CD14-positive monocyte (primary cell): ENCODE results near the gene OR1F1. TPM values are rescaled to one million over a fixed set of nuclear protein-coding genes. Genes with fewer than 3 reads are reported as not detected.
"Not testable (repeated sequence)": the region's sequence is repeated elsewhere in the genome, so short reads cannot be mapped to it uniquely, and the experiment has no call there.

Experiments
- DNase-seq, 3 donors: peaks; one replicate each; pipeline ENCODE4 v3.0.0-alpha.2; 2011 to 2022
- H2AFZ ChIP-seq: 2 replicates; pipeline ENCODE4 v1.6.0; 2012; ENCODE audit warnings: mild to moderate bottlenecking, low read depth, low read length, inconsistent platforms; ENCODE audit not compliant: insufficient read depth, poor library complexity, severe bottlenecking
- H3K27ac ChIP-seq, 2 donors: 1 replicate in 1 of 2; 2 replicates in 1 of 2; pipeline ENCODE4 v1.5.1; 2012 to 2013; ENCODE audit warnings: low read length in 2 of 2, control low read depth in 1 of 2, inconsistent platforms in 1 of 2, low read depth in 1 of 2, mild to moderate bottlenecking in 1 of 2
- H3K27me3 ChIP-seq, 2 donors: one replicate each; pipeline versions ENCODE4 v1.6.0 to v1.6.1; 2011 to 2013; ENCODE audit warnings: low read length in 2 of 2; ENCODE audit not compliant: control insufficient read depth in 2 of 2, insufficient read depth in 2 of 2
- H3K36me3 ChIP-seq, 2 donors: replicated peaks in 1 of 2; 1 replicate in 1 of 2; 2 replicates in 1 of 2; pipeline versions ENCODE4 v1.5.1 to v1.6.1; 2012 to 2013; ENCODE audit warnings: low read length in 2 of 2, control low read depth in 1 of 2, inconsistent platforms in 1 of 2, mild to moderate bottlenecking in 1 of 2; ENCODE audit not compliant: insufficient read depth in 2 of 2, control insufficient read depth in 1 of 2
- H3K4me1 ChIP-seq, 2 donors: 1 replicate in 1 of 2; 2 replicates in 1 of 2; pipeline versions ENCODE4 v1.5.1 to v1.6.1; 2012 to 2013; ENCODE audit warnings: low read length in 2 of 2, control low read depth in 1 of 2, inconsistent platforms in 1 of 2, mild to moderate bottlenecking in 1 of 2, moderate library complexity in 1 of 2; ENCODE audit not compliant: insufficient read depth in 2 of 2, control insufficient read depth in 1 of 2
- H3K4me2 ChIP-seq: replicated peaks from 2 replicates; pipeline ENCODE3; 2012; ENCODE audit warnings: low read length, moderate library complexity, mild to moderate bottlenecking; ENCODE audit not compliant: poor library complexity, severe bottlenecking; ENCODE audit errors: extremely low read depth
- H3K4me3 ChIP-seq, 3 experiments: fragments of 200-600 bp in 1 of 3; sonication (generic) in 1 of 3; replicated peaks in 1 of 3; 1 replicate in 2 of 3; 2 replicates in 1 of 3; pipeline ENCODE4 v1.5.1; 2011 to 2013; ENCODE audit warnings: low read length in 3 of 3, mild to moderate bottlenecking in 3 of 3, control low read depth in 2 of 3, low read depth in 2 of 3, inconsistent platforms in 1 of 3, moderate library complexity in 1 of 3
- H3K79me2 ChIP-seq: 2 replicates; pipeline ENCODE4 v1.6.0; 2012; ENCODE audit warnings: mild to moderate bottlenecking, control low read depth, inconsistent platforms, low read length, moderate library complexity; ENCODE audit not compliant: insufficient read depth
- H3K9ac ChIP-seq: 2 replicates; pipeline ENCODE4 v1.6.0; 2017; ENCODE audit warnings: low read length, mild to moderate bottlenecking; ENCODE audit not compliant: insufficient read depth, poor library complexity, severe bottlenecking
- H3K9me3 ChIP-seq, 2 donors: replicated peaks in 1 of 2; 1 replicate in 1 of 2; 2 replicates in 1 of 2; pipeline versions ENCODE4 v1.5.1 to v1.6.1; 2012 to 2013; ENCODE audit warnings: low read length in 2 of 2, control low read depth in 1 of 2; ENCODE audit not compliant: control insufficient read depth in 1 of 2, insufficient read depth in 1 of 2
- H4K20me1 ChIP-seq: 2 replicates; pipeline ENCODE4 v1.6.0; 2012; ENCODE audit warnings: mild to moderate bottlenecking, low read length, control low read depth, moderate library complexity; ENCODE audit not compliant: insufficient read depth
- H3K27ac Mint-ChIP-seq, 7 donors: one replicate each; pipeline ENCODE4 v1.8.0; 2020; ENCODE audit warnings: mild to moderate bottlenecking in 7 of 7, mixed read lengths in 7 of 7, moderate library complexity in 6 of 7, inconsistent platforms in 2 of 7
- H3K27me3 Mint-ChIP-seq, 3 donors: one replicate each; pipeline ENCODE4 v1.8.0; 2021 to 2022; ENCODE audit warnings: low read depth in 3 of 3, mild to moderate bottlenecking in 3 of 3, mixed read lengths in 3 of 3, moderate library complexity in 3 of 3, inconsistent platforms in 1 of 3
- H3K36me3 Mint-ChIP-seq, 2 donors: one replicate each; pipeline ENCODE4 v1.8.0; 2020; ENCODE audit warnings: mixed read lengths in 2 of 2, inconsistent platforms in 1 of 2, mild to moderate bottlenecking in 1 of 2
- H3K4me1 Mint-ChIP-seq: one replicate; pipeline ENCODE4 v1.8.0; 2020; ENCODE audit warnings: mild to moderate bottlenecking, mixed read lengths
- H3K4me3 Mint-ChIP-seq, 2 donors: one replicate each; pipeline ENCODE4 v1.8.0; 2020; ENCODE audit warnings: mild to moderate bottlenecking in 2 of 2, mixed read lengths in 2 of 2, moderate library complexity in 1 of 2
- H3K9me3 Mint-ChIP-seq, 7 donors: one replicate each; pipeline ENCODE4 v1.8.0; 2020 to 2022; ENCODE audit warnings: mixed read lengths in 7 of 7, mild to moderate bottlenecking in 6 of 7, moderate library complexity in 6 of 7, inconsistent platforms in 2 of 7
- WGBS: methylation state at CpG from one replicate; pipeline ENCODE4 v1.1.5; 2013; ENCODE audit warnings: missing lambda C conversion rate; ENCODE audit not compliant: insufficient coverage; 5-methylcytosine and 5-hydroxymethylcytosine counted together
- intact Hi-C, 2 donors: fragments of 100-400 bp; cut with micrococcal nuclease; formaldehyde crosslinking; loops; one replicate each; pipeline versions ENCODE4 v1.15.0 to v1.15.1; 2023
- polyA plus RNA-seq, 3 donors: library from polyadenylated mRNA; depleted of rRNA in 1 of 3; unstranded in 2 of 3; stranded (reverse) in 1 of 3; fragments of 300-500 nt in 2 of 3; fragments of >200 nt in 1 of 3; fragmentation: Illumina TruSeq in 2 of 3; gene quantifications; 1 replicate in 2 of 3; 2 replicates in 1 of 3; pipeline ENCODE4 v1.2.3, GENCODE V29; 2012 to 2021
- TF ChIP-seq, protein P1 (sequence below): fragments of 200-600 bp; IDR thresholded peaks from one replicate; pipeline ENCODE4 v1.8.0; 2022; ENCODE audit warnings: antibody characterized with exemption, mild to moderate bottlenecking

Gene OR1F1
- polyA plus RNA-seq, 3 donors: not detected

DNA sequence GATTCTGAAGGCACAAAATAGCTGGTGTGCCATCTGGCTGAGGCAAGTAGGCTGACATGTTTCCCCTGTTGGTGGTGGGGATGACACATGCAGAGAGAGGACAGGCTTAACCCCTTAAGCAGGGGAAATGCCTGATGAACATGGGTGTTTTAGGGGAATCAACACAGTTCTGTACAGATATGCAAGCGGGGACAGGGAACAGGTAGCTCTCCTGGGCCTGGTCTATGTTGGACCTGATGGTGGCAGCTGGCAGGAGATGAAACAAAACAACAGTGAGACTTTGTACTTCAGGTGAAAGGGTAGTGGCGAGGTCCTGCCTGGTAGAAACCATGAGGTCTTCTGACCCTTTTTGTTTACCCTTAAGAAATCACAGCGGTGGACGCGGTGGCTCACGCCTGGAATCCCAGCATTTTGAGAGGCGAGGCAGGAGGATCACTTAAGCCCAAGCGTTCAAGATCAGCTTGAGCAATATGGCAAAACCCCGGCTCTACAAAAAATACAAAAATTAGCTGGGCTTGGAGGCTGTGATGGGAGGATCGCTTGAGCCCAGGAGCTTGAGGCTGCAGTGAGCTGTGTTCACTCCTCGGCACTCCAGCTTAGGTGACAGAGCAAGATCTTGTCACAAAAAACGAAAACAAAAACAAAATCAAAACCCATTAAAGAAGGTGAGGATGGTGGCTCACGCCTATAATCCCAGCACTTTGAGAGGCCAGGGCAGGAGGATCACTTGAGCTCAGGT is 10.5 kb downstream of the OR1F1 start:
- no peaks in the 10 kb centered on the region for H4K20me1 ChIP-seq

DNA sequence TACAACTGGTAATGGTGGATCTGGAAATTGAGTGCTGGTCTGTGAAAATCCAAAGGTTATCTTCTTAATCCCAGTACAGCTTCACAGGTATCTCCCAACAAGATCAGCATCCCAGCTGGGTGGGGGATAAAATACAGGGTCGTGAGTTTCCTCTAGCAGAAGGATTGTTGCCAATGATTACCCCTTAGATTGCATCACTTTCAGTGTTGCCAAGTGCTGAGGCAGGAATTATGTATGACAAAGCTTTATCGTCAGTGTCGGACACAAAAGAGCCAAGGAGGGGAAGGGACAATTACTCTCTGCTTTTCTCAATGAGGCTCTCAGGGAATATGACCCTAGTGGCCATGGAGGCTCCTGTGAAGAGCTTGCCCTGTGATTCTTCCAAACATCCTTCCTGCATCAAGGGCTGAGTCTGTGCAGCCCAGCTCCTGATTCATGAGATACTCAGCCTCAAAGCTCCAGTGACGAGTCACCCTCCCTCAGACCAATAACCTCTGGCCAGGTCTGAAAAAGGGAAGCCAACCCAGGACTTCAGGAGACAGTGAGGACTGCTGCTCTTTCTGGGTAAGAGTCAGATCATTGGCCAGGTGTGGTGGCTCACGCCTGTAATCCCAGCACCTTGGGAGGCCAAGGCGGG is 15.0 kb downstream of the OR1F1 start:
- no peak overlapping the region for H2AFZ ChIP-seq
- no peak overlapping the region for H3K9ac ChIP-seq
- H3K4me2 ChIP-seq: no peak overlapping the region
- peak in 1 of 3 donors; percentile 21 for DNase-seq
- TF ChIP-seq, protein P1, sequence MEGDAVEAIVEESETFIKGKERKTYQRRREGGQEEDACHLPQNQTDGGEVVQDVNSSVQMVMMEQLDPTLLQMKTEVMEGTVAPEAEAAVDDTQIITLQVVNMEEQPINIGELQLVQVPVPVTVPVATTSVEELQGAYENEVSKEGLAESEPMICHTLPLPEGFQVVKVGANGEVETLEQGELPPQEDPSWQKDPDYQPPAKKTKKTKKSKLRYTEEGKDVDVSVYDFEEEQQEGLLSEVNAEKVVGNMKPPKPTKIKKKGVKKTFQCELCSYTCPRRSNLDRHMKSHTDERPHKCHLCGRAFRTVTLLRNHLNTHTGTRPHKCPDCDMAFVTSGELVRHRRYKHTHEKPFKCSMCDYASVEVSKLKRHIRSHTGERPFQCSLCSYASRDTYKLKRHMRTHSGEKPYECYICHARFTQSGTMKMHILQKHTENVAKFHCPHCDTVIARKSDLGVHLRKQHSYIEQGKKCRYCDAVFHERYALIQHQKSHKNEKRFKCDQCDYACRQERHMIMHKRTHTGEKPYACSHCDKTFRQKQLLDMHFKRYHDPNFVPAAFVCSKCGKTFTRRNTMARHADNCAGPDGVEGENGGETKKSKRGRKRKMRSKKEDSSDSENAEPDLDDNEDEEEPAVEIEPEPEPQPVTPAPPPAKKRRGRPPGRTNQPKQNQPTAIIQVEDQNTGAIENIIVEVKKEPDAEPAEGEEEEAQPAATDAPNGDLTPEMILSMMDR: no peak
- Mint-ChIP-seq H3K4me3 (peak overlapping the region in 1 of 2 donors; percentile 21), H3K4me1 (peaks cover 5% of the 10 kb centered on the region), H3K27ac (no peak overlapping the region), H3K36me3 (no peaks in the 10 kb centered on the region), H3K9me3 (peaks cover 30 to 61% (median 47%) of the 10 kb centered on the region in 7 donors), H3K27me3 (peaks cover 19 to 43% (median 24%) of the 10 kb centered on the region in 3 donors)
- H3K27ac ChIP-seq: no peak overlapping the region
- no peak overlapping the region for H3K4me3 ChIP-seq
- no peaks in the 10 kb centered on the region for H3K4me1 ChIP-seq
- 72% methylated on average over 4 of the region's 6 CpGs for WGBS
- intact Hi-C loops: no loop called here
- peaks cover 0 to 14% of the 10 kb centered on the region in 2 donors for H3K27me3 ChIP-seq
- H3K36me3 ChIP-seq: no peaks in the 10 kb centered on the region
- no peaks in the 10 kb centered on the region for H3K79me2 ChIP-seq
- no peaks in the 10 kb centered on the region for H4K20me1 ChIP-seq
- peaks cover 32 to 34% of the 10 kb centered on the region in 2 donors for H3K9me3 ChIP-seq

More for the DNA sequence above, 10.5 kb downstream of the OR1F1 start:
- Histone ChIP-seq H3K36me3 (no peaks in the 10 kb centered on the region), H3K9ac (no peak overlapping the region), H3K9me3 (peaks cover 3 to 13% of the 10 kb centered on the region in 2 donors), H3K79me2 (no peaks in the 10 kb centered on the region), H3K4me2 (no peak overlapping the region), H3K4me3 (no peak overlapping the region), H3K4me1 (no peaks in the 10 kb centered on the region), H2AFZ (no peak overlapping the region), H3K27me3 (peaks cover 8 to 50% of the 10 kb centered on the region in 2 donors), H3K27ac (no peak overlapping the region)
- peaks cover 34 to 72% (median 59%) of the 10 kb centered on the region in 3 donors for H3K27me3 Mint-ChIP-seq
- DNase-seq: no peak
- H3K36me3 Mint-ChIP-seq: no peaks in the 10 kb centered on the region
- TF ChIP-seq, protein P1: no peak
- peaks cover 4 to 34% (median 13%) of the 10 kb centered on the region in 7 donors for H3K9me3 Mint-ChIP-seq
- H3K4me1 Mint-ChIP-seq: peaks cover 5% of the 10 kb centered on the region
- intact Hi-C loops: no loop called here
- WGBS: 84% methylated on average over 3 of the region's 13 CpGs
- no peak overlapping the region for H3K27ac Mint-ChIP-seq
- H3K4me3 Mint-ChIP-seq: peak overlapping the region in 1 of 2 donors; percentile 55

DNA sequence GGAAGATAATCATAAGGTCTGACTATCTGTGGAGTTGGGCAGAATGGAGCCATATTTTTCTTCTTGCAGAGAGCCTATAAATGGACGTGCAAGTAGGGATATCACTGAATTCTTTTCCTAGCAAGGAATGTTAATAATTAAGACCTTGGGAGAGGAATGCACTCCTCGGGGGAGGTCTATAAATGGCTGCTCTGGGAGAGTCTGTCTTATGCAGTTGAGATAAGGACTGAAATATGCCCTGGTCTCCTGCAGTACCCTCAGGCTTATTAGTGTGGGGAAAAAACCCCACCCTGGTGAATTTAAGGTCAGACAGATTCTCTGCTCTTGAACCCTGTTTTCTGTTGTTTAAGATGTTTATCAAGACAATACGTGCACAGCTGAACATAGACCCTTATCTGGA is 17.9 kb downstream of the OR1F1 start:
- H3K36me3 Mint-ChIP-seq, H3K27me3 ChIP-seq, H3K79me2 ChIP-seq, H3K9ac ChIP-seq, H4K20me1 ChIP-seq, intact Hi-C loops, H3K4me2 ChIP-seq, H3K27ac Mint-ChIP-seq, DNase-seq, H3K4me3 ChIP-seq, H3K4me1 ChIP-seq, H3K36me3 ChIP-seq, H3K27ac ChIP-seq, H3K4me3 Mint-ChIP-seq, H3K4me1 Mint-ChIP-seq, H2AFZ ChIP-seq: not testable (repeated sequence)
- WGBS: 63% methylated on average over 1 of the region's 3 CpGs
- H3K9me3 ChIP-seq: peaks cover 40% of the 10 kb centered on the region in 2 donors
- Mint-ChIP-seq H3K27me3 (peaks cover 10 to 42% (median 11%) of the 10 kb centered on the region in 3 donors), H3K9me3 (peaks cover 39 to 71% (median 57%) of the 10 kb centered on the region in 7 donors)
